Renal cortex interstitium (tissue), 11 donors: ENCODE results near the gene FAT2. TPM values are rescaled to one million over a fixed set of nuclear protein-coding genes. Genes with fewer than 3 reads are reported as not detected.
A peak's percentile ranks its signal among the peaks of the same experiment; 100 is the strongest.

Experiments used
- DNase-seq, 11 donors: peaks; one replicate each; pipeline ENCODE4 v3.0.0-alpha.2; 2013; ENCODE audit warnings: low read depth in 9 of 11, low spot score in 4 of 11; ENCODE audit errors: extremely low read depth in 1 of 11
- polyA plus RNA-seq, 3 donors: library from polyadenylated mRNA; unstranded; fragments of 120-200 nt; gene quantifications; one replicate each; pipeline ENCODE4 v1.2.1, GENCODE V29; 2013; ENCODE audit not compliant: insufficient read length in 3 of 3

FAT2 gene
- polyA plus RNA-seq, 3 donors, result 4.6 to 9.8 (median 6.2) TPM

DNA sequence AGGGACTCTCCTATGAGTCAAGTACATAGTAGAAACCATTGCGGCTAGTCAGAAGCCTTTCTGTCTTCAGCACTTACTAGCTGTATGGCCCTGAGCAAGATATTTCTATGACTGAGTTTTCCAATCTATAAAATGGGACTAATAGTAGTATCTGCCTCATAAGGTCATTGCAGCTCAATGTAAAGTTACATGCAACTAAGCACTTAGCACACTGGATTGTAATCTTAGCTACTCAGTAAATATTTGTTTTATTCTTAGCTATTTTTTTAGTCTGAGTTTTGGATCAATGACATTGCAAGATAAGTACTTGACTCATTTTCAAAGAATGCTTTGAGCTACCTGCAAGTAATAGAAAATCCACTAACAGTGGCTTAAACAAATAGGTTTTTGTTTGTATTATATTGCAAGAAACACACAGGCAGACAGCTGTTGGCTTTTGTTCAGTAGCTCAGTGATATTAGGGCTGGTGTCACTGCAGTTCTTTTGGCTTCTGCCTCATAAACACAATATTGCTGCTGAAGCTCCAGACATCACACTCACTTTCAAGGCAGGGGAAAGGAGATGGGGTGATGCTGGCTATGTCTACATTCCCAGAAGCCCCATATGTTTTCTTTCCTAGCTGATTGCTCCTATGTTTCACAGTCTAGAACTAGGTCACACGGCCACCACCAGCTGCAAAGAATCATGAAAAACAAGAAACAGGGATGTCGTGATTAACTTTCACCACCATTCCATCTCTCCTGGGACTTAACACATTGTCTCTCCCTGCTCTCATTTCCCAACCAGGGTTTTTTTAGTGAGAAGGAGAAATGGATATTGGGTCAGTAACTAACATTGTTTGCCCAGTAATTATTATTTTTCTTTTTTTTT lies 26.9 kb upstream of the FAT2 start:
- no peak for DNase-seq

DNA sequence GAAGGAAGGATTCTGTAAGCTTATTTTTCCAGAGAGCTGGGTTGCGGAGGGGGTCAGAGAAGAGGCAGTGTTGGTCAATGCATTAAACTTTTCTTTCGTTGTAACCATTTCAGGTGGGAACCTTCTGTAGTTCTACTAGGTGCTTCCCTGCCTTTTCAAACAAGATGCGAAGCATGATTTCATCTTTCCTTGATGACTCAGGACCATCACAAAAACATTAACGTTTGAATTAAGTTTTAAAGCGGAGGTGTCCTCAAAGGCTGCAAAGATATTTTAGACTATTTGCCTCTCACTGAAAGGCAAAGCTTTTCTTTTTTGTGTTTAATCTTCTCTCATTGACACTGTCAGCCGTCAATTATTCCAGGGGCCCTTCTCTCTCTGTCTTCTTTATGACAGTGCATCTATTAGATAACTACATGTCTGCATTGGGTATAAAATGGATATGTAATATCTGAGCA lies 26.3 kb upstream of the FAT2 start:
- no peak for DNase-seq

DNA sequence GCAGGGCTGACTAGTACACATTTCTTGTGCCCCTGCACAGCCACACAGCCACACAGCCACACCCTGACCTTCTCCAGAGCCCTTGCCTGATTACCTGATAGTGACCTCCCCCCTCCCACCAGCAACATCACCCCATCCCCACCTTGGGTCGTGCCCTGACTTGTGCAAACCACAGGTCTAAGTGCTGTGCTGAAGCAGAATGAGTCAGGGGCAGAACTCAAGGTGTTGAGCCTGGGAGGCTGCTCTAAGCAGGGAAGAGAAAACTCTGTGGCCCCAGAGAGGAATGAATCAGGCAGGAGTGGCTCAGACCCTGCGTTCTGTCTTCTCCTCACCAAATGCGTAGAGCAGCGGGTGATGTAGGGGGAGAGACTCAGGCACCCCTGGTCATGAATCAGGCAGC lies 24.3 kb upstream of the FAT2 start:
- no peak for DNase-seq

DNA sequence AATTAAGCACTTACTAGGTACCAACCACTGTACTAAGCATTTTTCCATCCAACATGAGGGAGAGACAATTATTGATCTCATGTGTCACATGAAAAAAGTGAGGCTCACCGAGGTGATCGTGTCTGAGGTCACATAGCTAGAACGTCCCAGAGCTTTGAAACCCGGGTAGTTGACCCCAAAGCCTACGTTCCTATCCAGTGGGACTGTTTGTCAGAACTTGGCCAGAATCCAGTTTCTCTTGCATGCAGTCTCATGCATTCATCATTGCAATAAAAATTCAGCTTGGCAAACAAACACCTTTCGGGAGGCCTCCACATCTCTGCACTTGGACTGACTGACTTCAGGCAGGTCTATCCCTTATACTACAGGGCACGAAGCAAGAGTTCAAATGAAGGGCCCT lies 23.4 kb upstream of the FAT2 start:
- DNase-seq, result no peak

DNA sequence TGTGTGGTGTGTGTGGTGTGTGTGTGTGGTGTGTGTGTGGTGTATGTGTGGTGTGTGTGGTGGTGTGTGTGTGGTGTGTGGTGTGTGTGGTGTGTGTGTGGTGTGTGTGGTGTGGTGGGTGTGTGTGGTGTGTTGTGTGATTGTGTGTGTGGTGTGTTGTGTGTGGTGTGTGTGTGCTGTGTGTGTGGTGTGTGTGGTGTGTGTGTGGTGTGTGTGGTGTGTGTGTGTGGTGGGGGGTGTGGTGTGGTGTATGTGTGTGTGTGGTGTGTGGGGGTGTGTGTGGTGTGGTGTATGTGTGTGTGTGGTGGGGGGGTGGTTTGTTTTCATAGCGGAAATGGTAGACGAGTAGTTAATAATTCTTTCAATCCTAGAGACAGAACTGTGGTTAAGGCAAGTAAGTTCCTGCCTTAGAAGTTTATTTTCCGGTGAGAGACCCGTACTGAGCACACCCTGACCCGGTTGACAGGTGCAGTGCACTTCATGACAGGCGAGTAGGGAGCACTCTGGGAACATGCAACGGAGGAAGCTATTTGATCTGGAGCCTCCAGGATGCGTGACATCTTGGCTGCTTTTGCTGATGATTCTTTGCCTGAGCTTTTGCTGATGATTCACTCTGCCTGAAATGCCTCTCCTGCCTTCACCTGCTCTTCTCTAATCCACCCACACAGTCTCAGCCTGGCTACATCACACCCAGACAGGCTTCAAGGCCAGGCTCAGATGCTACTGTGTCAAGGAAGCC lies 21.7 kb upstream of the FAT2 start:
- DNase-seq, result no peak

DNA sequence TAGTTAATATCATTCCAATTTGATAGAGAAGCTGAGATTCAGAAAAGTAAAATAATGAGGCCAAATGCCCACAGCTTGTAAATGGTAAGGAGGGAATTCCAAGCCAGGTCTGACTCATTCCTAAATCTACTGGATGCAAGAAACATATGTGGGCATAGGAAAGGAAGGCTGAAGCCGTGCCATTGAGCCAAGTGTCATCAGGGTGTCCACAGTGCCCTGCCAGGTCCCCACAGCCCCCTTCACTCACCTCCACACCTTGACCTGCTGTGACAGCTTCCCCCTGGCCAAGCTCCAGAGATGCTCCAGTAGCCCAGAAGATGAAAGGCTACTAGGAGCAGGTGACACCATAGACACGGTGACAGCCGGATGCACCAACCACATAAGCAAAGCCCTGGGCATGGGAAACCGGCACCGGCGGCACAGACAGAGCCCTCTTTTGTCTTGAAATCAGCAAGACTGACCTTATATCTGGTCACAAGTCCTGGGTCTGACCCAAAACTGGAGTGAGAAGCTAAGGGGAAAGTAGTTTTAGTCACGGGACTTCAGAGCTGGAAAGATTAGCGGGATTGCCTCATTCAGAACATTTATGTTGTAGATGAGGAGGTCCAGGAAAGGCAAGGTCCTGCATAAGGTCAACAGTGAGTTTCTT lies 20.1 kb upstream of the FAT2 start:
- DNase-seq, result no peak

DNA sequence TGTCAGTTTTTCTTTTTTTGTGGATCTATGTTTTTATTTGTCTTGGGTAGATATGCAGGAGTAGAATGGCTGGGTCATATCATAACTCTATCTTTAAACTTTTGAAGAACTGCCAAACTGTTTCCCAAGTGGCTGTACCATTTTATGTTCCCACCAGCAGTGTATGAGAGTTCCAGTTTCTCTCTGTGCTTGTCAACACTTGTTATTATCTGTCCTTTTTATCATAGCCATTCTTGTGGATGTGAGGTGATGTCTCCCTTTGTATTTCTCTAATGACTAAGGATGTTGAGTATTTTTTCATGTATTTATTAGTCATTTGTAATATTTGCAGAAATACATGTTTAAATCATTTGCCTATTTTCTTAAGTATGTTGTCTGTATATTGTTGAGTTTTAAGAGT lies 17.4 kb upstream of the FAT2 start:
- DNase-seq, result no peak

DNA sequence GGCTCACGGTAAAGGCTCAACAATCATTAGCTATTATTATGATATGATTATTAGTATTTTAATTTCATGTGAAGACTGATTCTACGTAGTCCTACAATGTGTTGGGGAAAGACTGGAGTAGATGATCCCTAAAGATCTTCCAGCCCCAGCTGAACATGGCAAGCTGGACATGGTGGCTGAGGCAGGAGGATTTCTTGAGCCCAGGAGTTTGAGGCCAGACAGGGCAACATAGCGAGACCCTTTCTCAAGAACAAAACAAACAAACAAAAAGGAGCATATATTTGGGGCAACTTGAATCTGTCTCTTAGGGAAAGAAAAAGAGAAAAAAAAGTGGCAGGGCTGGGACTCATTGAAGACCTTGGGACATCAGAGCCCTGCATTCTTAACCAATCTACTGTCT lies 16.2 kb upstream of the FAT2 start:
- DNase-seq, result no peak

DNA sequence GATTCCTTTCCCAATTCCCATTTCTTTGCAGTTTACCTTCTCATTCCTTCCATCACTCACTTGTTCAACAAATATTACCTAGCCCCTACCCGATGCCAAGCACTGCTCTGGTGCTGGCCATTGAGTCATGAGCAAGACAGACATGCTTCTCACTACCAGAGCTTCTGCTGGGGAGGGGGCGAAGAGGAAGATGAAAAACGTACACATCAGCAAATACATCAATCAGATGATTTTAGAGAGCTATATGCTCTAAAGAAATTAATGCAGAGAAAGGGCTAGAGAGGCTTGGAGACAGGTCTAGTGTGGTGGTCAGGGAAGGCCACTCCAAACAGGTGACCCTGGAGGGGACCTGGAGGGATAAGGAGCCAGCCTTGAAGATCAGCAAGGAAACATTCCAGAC lies 14.4 kb upstream of the FAT2 start:
- DNase-seq, result no peak

DNA sequence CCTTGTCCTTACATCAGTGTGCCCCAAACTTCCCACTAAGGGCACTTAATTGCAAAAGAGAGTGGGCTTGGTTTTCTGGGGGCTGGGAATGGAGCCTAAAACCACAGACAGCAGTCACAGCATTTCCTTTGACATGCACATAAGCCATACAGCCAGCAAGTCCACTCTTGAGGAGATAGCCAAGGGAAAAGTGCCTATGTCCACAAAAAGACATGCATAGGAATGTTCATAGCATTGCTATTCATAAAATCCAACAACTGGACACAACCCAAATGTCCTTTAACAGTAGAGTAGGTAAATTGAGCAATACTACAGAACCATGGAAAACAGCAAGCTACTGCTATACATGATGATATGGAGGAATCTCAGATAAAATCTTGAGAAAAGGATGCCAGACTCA lies 11.7 kb upstream of the FAT2 start:
- DNase-seq, result no peak

DNA sequence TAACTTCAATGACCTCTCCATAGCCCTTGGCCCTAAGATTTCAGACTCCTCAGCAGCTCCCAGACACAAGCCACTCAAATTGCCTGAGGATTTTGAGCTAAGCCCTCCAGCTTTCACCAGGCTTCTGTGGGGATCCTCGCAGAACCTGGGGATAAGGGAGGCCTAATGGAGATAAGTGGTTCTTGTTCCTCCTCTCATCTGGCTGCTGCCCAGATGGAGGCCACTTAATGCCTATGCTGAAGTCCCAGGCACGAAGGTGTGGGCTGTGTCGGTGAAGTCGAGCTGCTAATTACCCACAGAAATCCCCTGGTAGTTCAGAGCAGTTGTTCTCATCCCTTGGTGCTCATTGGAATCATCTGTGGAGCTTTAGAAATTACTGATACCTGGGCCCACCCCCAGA lies 10.3 kb upstream of the FAT2 start:
- no peak for DNase-seq

DNA sequence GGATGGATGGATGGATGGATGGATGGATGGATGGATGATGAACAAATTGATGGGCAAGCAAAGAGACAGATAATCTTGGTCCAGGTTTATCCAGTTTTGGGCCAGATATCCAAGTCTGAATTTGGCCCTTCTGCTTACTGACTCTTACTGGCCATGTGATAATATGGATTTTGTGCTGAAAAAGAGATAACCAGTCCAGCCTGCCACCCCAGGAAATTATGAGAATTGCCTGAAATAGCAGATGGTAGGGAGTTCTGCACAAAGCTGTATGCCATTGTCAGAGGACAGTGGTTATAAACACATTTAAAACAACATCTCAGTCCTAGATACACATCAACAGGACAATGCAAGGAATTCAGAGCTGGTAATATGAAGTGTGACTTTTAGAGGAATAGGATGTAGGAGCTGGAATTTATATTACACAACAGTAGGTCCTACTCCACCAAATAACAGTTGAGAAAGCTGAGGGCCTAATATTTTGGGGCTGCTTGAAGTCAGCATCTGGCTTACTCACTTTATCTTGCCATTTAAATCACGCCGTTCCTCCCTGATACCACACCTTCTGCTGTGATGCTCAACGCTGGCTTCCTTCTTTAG lies 9.0 kb upstream of the FAT2 start:
- DNase-seq, result no peak

DNA sequence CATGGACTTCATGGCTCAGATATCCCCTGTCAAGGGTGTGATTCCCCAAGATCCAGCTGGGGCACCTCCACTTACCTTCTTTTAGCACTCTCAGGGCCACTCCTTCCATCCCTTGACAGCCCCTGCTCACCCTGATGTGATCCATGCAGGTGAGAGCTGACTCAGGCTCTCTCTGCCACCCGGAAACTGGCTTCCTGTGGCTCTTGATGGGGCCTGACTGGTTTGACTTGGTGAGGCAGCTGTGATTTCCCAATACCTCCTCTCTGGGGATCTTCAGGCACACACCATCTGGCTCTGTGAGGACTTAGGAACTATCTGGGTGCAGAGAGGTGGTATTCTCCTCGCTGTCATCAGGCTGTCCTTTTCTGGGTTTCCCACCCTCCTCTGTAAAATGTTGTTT lies 7.9 kb upstream of the FAT2 start:
- DNase-seq, result no peak

DNA sequence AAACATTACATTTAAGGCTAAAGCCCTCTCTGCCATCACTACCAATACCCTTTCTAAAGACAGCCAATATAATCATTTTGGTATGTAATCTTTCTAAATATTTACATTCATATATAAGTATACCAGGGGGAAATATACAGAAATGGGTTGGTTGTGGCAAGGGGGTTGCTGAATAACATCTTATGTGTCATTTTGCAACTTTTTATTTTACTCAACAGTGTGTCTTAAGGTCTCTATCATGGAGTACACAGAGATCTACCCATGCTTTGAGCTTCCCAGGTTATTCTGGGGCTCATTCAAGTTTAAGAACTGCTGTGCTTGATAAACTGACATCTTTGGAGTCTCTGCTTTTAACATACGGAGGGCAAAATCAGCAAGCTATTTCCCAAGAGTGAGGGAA lies 7.4 kb upstream of the FAT2 start:
- no peak for DNase-seq

DNA sequence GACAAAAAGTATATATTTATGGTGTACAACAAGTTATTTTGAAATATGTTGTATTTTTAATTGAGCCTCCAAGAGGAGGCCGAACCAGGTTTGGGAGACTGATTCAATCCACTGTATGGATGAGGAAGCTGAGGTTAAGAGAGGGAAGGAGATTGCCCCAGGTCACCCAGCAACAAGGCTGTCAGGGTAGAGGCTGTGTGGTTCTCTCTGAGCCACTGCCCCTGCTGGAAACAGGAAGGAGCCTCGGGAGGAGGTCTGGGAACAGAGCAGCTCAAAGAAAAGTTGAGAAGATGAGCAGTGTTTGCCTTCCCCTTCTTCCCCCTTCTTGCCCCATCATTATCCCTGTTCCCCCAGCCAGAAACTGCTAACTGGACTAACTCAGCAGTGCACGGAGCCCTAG lies 6.6 kb upstream of the FAT2 start:
- no peak for DNase-seq

DNA sequence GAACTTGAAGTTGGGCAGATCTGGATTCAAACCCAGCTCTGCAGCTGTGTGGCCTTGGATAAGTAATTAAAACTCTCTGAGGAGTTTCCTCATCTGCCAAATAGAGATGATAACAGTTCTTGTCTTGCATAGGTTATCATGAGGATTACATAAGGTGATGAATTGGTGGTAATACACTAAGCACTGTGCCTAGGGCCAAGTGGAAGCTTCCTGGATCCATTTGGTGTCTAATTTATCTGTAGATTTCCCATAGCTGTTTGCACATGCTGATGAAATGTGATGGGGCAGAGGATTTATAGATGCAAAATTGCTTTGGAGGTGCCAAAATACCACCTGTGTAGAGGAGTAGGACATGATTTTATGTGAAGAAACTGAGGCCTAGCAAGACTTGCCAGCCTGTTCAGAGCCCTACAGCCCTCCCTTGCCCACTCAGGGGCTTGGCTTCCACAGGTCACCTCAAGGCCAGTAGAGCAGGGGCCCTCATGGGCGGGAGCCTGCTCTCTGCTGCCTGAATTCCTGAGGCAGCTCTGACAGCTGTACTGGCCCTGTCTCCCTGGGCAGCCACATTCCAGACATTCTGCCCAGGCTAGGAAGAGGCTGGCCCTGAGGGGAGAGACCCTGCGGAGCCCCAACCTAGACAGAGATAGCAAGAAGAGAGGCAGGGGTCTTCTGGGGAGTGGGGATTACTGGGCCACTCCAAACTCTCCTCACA lies 5.9 kb upstream of the FAT2 start:
- DNase-seq, result peak in 4 of 11 donors; percentile 16 to 38 (median 26)

DNA sequence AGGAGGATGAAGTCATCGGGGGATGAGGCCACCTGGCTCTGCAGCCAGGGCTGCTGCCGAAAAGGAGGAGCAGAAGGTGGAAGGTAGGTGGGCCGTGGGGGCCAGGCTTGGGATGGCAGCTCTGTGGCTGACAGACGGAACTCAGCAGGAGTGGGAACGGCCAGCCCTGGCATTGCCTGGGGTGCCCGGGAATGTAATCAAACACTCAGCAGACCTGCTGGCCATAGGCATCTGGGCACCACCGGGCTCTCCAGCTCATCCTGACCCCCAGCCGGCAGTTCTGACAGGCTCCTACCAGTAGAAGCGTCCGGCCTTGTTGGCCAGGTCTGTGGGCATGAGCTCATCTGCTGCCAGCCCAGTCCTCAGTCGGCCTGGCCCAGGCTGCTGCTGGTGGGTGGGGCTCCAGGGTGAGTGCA lies 4.3 kb upstream of the FAT2 start:
- DNase-seq, result no peak

DNA sequence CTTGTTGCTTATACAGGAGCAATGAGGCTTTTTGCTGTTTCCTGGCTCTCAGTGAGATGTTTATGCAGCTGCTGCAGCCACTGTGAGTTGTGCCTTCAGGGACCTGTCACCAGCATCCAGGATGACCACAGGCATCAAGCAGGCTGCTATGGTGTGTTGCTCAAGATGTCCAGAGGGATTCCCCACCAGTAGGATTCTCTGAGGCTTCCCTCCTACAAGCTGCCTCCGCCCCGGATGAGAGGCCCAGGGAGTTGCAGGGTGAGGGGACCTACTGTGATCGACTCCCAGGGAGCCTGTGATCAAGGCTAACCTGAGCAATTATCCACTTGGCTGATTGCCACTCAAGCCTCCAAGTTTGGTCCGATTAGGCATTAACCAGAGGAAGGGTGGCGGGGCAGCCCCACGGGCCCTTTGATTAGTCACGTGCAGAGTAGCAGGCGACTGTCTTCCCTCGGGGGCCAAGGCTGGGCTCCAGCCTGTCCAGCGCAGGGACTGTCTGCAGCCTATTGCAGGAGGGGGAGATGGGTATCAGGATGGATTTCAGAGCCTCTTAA lies 1.8 kb upstream of the FAT2 start:
- DNase-seq, result peak; percentile 33 to 85 (median 54)
